H1 (cell line): ENCODE results near the gene CAMK1G. TPM values are rescaled to one million over a fixed set of nuclear protein-coding genes. Genes with fewer than 3 reads are reported as not detected.

Experiments
- CTCF ChIA-PET: fragments of 300-600 bp; sonication (Branson Sonifier 250); formaldehyde crosslinking; loops from one replicate; lab custom pipeline; 2021; ENCODE audit not compliant: partially characterized antibody; lab: Charles Lee
- POLR2A ChIA-PET: fragments of 300-600 bp; sonication (Branson Sonifier 250); formaldehyde crosslinking; loops from one replicate; lab custom pipeline; 2021; ENCODE audit warnings: inconsistent platforms; ENCODE audit not compliant: partially characterized antibody; lab: Charles Lee
- DNase-seq, 2 experiments: peaks; one replicate each; pipeline versions ENCODE4 v3.0.0 to v3.0.0-alpha.2; 2010 to 2022; ENCODE audit warnings: low spot score in 2 of 2, low read depth in 1 of 2, mixed read lengths in 1 of 2
- FAIRE-seq: peaks from 2 replicates; lab custom pipeline; 2011; peaks lifted over from hg19 to GRCh38; lab: Jason Lieb, UNC
- H2AFZ ChIP-seq: 2 replicates; pipeline ENCODE4 v1.8.1; 2012; ENCODE audit warnings: low read length, inconsistent platforms
- H2AK5ac ChIP-seq: 2 replicates; pipeline ENCODE4 v1.6.1; 2013; ENCODE audit warnings: low read depth, low read length
- H2BK120ac ChIP-seq: replicated peaks from 2 replicates; pipeline ENCODE3; 2013; ENCODE audit warnings: low read depth, low read length, inconsistent platforms
- H2BK12ac ChIP-seq: 2 replicates; pipeline ENCODE4 v1.6.1; 2013; ENCODE audit warnings: low read depth, low read length
- H2BK15ac ChIP-seq: 2 replicates; pipeline ENCODE4 v1.6.1; 2013; ENCODE audit warnings: low read length
- H2BK20ac ChIP-seq: 2 replicates; pipeline ENCODE4 v1.6.1; 2013; ENCODE audit warnings: low read length
- H2BK5ac ChIP-seq: 2 replicates; pipeline ENCODE4 v1.6.1; 2013; ENCODE audit warnings: low read depth, low read length
- H3K14ac ChIP-seq: 2 replicates; pipeline ENCODE4 v1.6.1; 2013; ENCODE audit warnings: inconsistent platforms; ENCODE audit not compliant: insufficient read length
- H3K18ac ChIP-seq: 2 replicates; pipeline ENCODE4 v1.6.1; 2013; ENCODE audit warnings: low read length; ENCODE audit errors: extremely low read depth
- H3K23ac ChIP-seq: 2 replicates; pipeline ENCODE4 v1.6.1; 2013; ENCODE audit warnings: inconsistent platforms; ENCODE audit not compliant: insufficient read length
- H3K23me2 ChIP-seq: 2 replicates; pipeline ENCODE4 v1.6.1; 2013; ENCODE audit warnings: low read depth, low read length
- H3K27ac ChIP-seq: 2 replicates; pipeline ENCODE4 v1.6.1; 2011; ENCODE audit warnings: low read depth, low read length, inconsistent platforms
- H3K27me3 ChIP-seq, 4 experiments: replicated peaks in 1 of 4; 1 replicate in 1 of 4; 2 replicates in 3 of 4; pipeline versions ENCODE4 v1.6.1 to v1.8.1; 2011 to 2013; ENCODE audit warnings: low read length in 3 of 4, mild to moderate bottlenecking in 3 of 4, inconsistent platforms in 2 of 4, mixed read lengths in 2 of 4, moderate library complexity in 1 of 4; ENCODE audit not compliant: control insufficient read depth in 3 of 4, insufficient read depth in 3 of 4; ENCODE audit errors: extremely low read depth in 1 of 4
- H3K36me3 ChIP-seq, 4 experiments: 2 replicates each; pipeline versions ENCODE4 v1.6.1 to v1.8.1; 2011 to 2013; ENCODE audit warnings: mild to moderate bottlenecking in 4 of 4, low read length in 3 of 4, moderate library complexity in 2 of 4, control low read depth in 1 of 4, inconsistent platforms in 1 of 4; ENCODE audit not compliant: insufficient read depth in 4 of 4, control insufficient read depth in 2 of 4
- H3K4ac ChIP-seq: replicated peaks from 2 replicates; pipeline ENCODE3; 2013; ENCODE audit warnings: low read length, low read depth, mixed read lengths, inconsistent platforms; ENCODE audit not compliant: insufficient read length
- H3K4me1 ChIP-seq, 4 experiments: replicated peaks in 1 of 4; 1 replicate in 1 of 4; 2 replicates in 3 of 4; pipeline versions ENCODE4 v1.6.1 to v1.8.1; 2011 to 2013; ENCODE audit warnings: low read length in 3 of 4, inconsistent platforms in 2 of 4, mixed read lengths in 1 of 4; ENCODE audit not compliant: insufficient read depth in 4 of 4, control insufficient read depth in 3 of 4
- H3K4me2 ChIP-seq, 2 experiments: 2 replicates each; pipeline versions ENCODE4 v1.6.1 to v1.8.1; 2011 to 2013; ENCODE audit warnings: low read depth in 2 of 2, low read length in 2 of 2, control low read depth in 1 of 2, inconsistent platforms in 1 of 2, mild to moderate bottlenecking in 1 of 2; ENCODE audit not compliant: insufficient read depth in 1 of 2
- H3K4me3 ChIP-seq, 4 experiments: fragments of 200-600, 300-600 bp in 1 of 4; sonication (generic), shearing (Covaris generic), sonication (Bioruptor Twin) in 1 of 4; 2 replicates each; pipeline versions ENCODE4 v1.5.1 to v1.8.1; 2011 to 2016; ENCODE audit warnings: low read length in 4 of 4, low read depth in 3 of 4, control low read depth in 2 of 4, inconsistent platforms in 2 of 4, mild to moderate bottlenecking in 2 of 4, mixed read lengths in 1 of 4, moderate library complexity in 1 of 4; ENCODE audit not compliant: insufficient read depth in 2 of 4; ENCODE audit errors: extremely low read depth in 1 of 4
- H3K56ac ChIP-seq: replicated peaks from 2 replicates; pipeline ENCODE3; 2013; ENCODE audit warnings: low read depth, mild to moderate bottlenecking, mixed read lengths, low read length, inconsistent platforms; ENCODE audit not compliant: insufficient read length
- H3K79me1 ChIP-seq: 2 replicates; pipeline ENCODE4 v1.6.1; 2013; ENCODE audit warnings: low read depth, low read length, control low read depth
- H3K79me2 ChIP-seq, 2 experiments: 2 replicates each; pipeline versions ENCODE4 v1.6.1 to v1.8.1; 2012 to 2013; ENCODE audit warnings: low read length in 2 of 2, mild to moderate bottlenecking in 2 of 2, inconsistent platforms in 1 of 2; ENCODE audit not compliant: insufficient read depth in 2 of 2, control insufficient read depth in 1 of 2
- H3K9ac ChIP-seq, 4 experiments: replicated peaks in 1 of 4; 1 replicate in 1 of 4; 2 replicates in 3 of 4; pipeline versions ENCODE4 v1.6.1 to v1.8.1; 2011 to 2013; ENCODE audit warnings: low read depth in 3 of 4, low read length in 3 of 4, control low read depth in 2 of 4, mild to moderate bottlenecking in 2 of 4, moderate library complexity in 2 of 4, inconsistent platforms in 1 of 4; ENCODE audit errors: extremely low read depth in 1 of 4
- H3K9me3 ChIP-seq, 2 experiments: 2 replicates each; pipeline versions ENCODE4 v1.6.1 to v1.8.1; 2012 to 2013; ENCODE audit warnings: mild to moderate bottlenecking in 2 of 2, moderate library complexity in 2 of 2, control low read depth in 1 of 2, inconsistent platforms in 1 of 2, low read depth in 1 of 2, low read length in 1 of 2, mixed read lengths in 1 of 2; ENCODE audit not compliant: insufficient read depth in 2 of 2
- H4K20me1 ChIP-seq, 2 experiments: replicated peaks in 1 of 2; 2 replicates each; pipeline versions ENCODE3 to v1.8.1; 2011 to 2013; ENCODE audit warnings: inconsistent platforms in 2 of 2, low read length in 2 of 2, mild to moderate bottlenecking in 1 of 2; ENCODE audit not compliant: insufficient read depth in 2 of 2, control insufficient read depth in 1 of 2
- H4K5ac ChIP-seq: 2 replicates; pipeline ENCODE4 v1.6.1; 2013; ENCODE audit warnings: low read length, low read depth, mixed read lengths, inconsistent platforms; ENCODE audit not compliant: insufficient read length
- H4K8ac ChIP-seq: 2 replicates; pipeline ENCODE4 v1.8.0; 2013; ENCODE audit warnings: mild to moderate bottlenecking, moderate library complexity, low read length, inconsistent platforms; ENCODE audit not compliant: insufficient read depth; ENCODE audit errors: extremely low read depth
- H4K91ac ChIP-seq: replicated peaks from 2 replicates; pipeline ENCODE3; 2013; ENCODE audit warnings: low read length, mixed read lengths, inconsistent platforms; ENCODE audit not compliant: insufficient read length
- CHD2 ChIP-seq: IDR thresholded peaks from 2 replicates; pipeline ENCODE4 v1.6.1; 2012; ENCODE audit warnings: low read length, improper control_type of control experiment
- HDAC6 ChIP-seq: IDR thresholded peaks from one replicate; pipeline ENCODE4 v1.7.1; 2012; ENCODE audit warnings: low read depth, mild to moderate bottlenecking, inconsistent platforms, low read length, moderate library complexity
- RAD21 ChIP-seq, 2 experiments: IDR thresholded peaks in 1 of 2; conservative IDR thresholded peaks in 1 of 2; 2 replicates each; pipeline ENCODE4 v1.6.1; 2011; ENCODE audit warnings: low read depth in 2 of 2, low read length in 2 of 2, improper control_type of control experiment in 1 of 2, inconsistent platforms in 1 of 2, mild to moderate bottlenecking in 1 of 2, moderate library complexity in 1 of 2
- WGBS, 2 experiments: shearing (Covaris generic) in 1 of 2; methylation state at CpG; one replicate each; pipeline versions ENCODE4 v1.1.6 to v1.1.7; 2013 to 2015; ENCODE audit warnings: low lambda C conversion rate in 2 of 2, mixed read lengths in 2 of 2, inconsistent platforms in 1 of 2, low coverage in 1 of 2, missing lambda C conversion rate in 1 of 2; ENCODE audit not compliant: insufficient replicate concordance in 2 of 2, insufficient coverage in 1 of 2, insufficient read length in 1 of 2; ENCODE audit errors: extremely low coverage in 1 of 2, missing lambda C conversion rate in 1 of 2; 5-methylcytosine and 5-hydroxymethylcytosine counted together
- polyA plus RNA-seq, 7 experiments: library from polyadenylated mRNA; depleted of rRNA in 3 of 7; stranded (reverse) in 5 of 7; unstranded in 2 of 7; fragments of >200 nt in 5 of 7; fragments of 200-250 nt in 2 of 7; gene quantifications; 1 replicate in 5 of 7; 2 replicates in 1 of 7; 4 replicates in 1 of 7; pipeline versions ENCODE4 v1.2.1 to v1.2.3, GENCODE V29; 2011 to 2013; ENCODE audit warnings: missing spikeins in 2 of 7, mixed read lengths in 2 of 7
- total RNA-seq: library from RNA; stranded (reverse); fragmentation: NEBNext Ultra II Directional; extraction: Animal tissue kit (Norgen Biotek cat#: 25700); gene quantifications from 2 replicates; pipeline ENCODE4 v1.2.1, GENCODE V29; 2021

CAMK1G gene
- total and polyA plus RNA-seq, 2 of the 8 experiments (the other 6 are each of a cell fraction or from before 2014, with no cell fraction given): 1.00 to 1.0 TPM

DNA sequence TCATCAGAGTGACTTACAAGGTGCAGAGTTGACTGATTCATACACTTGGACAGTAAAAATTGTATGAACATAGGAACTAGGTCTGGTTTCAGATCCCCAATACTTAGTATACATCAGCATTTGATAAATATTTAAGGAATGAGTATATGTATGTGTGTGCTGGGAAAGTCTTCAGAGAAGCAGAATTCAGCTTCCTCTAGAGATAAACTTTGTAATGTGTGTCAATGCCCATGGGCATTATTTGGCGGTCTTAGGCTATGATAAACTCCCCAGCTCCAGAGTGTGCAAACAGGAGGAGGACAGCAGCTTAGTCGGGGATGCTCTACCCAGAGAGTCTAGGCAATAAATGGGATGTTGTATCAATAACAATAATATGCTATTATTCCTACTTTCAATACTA, 2.9 kb upstream of the CAMK1G start:
- no peak overlapping the region for H3K4me2 ChIP-seq
- no peaks in the 10 kb centered on the region for H3K79me2 ChIP-seq
- no peak for DNase-seq
- 88% methylated on average over 2 of the region's 2 CpGs; no CpG with 5 or more reads in 1 of the 2 experiments for whole genome bisulfite sequencing, 2 experiments
- no peak overlapping the region for H2BK15ac ChIP-seq
- no peak overlapping the region for H3K18ac ChIP-seq
- no peak overlapping the region for H3K23ac ChIP-seq
- H2BK20ac ChIP-seq: no peak overlapping the region
- no peak overlapping the region for H4K91ac ChIP-seq
- H3K27me3 ChIP-seq: peaks cover 0 to 15% (median 9%) of the 10 kb centered on the region in 4 experiments; a peak in 5 of 7 replicates
- H3K4me3 ChIP-seq: no peak overlapping the region
- no peak for FAIRE-seq
- CTCF ChIA-PET: interaction anchor here (1.7 to 27.8 kb wide), 5 partner anchors 10 to 47 kb away, joined by 4 to 636 read pairs (median 14); no protein-coding TSS in a partner anchor
- H3K9me3 ChIP-seq: no peaks in the 10 kb centered on the region
- no peak overlapping the region for H2AK5ac ChIP-seq
- no peaks in the 10 kb centered on the region; the same call in 1 of the 2 replicates for H3K23me2 ChIP-seq
- no peaks in the 10 kb centered on the region for H4K20me1 ChIP-seq
- no peak overlapping the region for H3K56ac ChIP-seq
- H3K4ac ChIP-seq: no peak overlapping the region
- H4K8ac ChIP-seq: no peak overlapping the region
- H3K27ac ChIP-seq: no peak overlapping the region
- H2BK12ac ChIP-seq: no peak overlapping the region
- H2BK120ac ChIP-seq: no peak overlapping the region
- TF ChIP-seq HDAC6 (no peak), CHD2 (no peak), RAD21 (IDR thresholded peaks at IDR 0.05 in 1 of 2, conservative IDR thresholded peaks at IDR 0.05 in 1 of 2; ENCODE audit: low read depth in 2 of 2, low read length in 2 of 2) (no peak)
- TF ChIP-seq, all 59 proteins: peak for 0
- H3K36me3 ChIP-seq: no peaks in the 10 kb centered on the region
- H2BK5ac ChIP-seq: no peak overlapping the region
- peaks cover 0 to 4% (median 3%) of the 10 kb centered on the region in 4 experiments; a peak in 3 of 7 replicates for H3K4me1 ChIP-seq
- no peaks in the 10 kb centered on the region for H3K79me1 ChIP-seq
- no peak overlapping the region for H3K14ac ChIP-seq
- H3K9ac ChIP-seq: no peak overlapping the region
- POLR2A ChIA-PET: no interaction called here
- no peak overlapping the region for H2AFZ ChIP-seq
- no peak overlapping the region for H4K5ac ChIP-seq
